Duodenal mucosa (tissue), 2 donors: ENCODE data around the gene UBE4B.

Experiments
- H3K27ac ChIP-seq: one replicate; pipeline ENCODE4 v1.7.0; 2013; ENCODE audit warnings: low read depth, low read length
- H3K27me3 ChIP-seq, 2 donors: one replicate each; pipeline ENCODE4 v1.7.0; 2013; ENCODE audit warnings: low read length in 2 of 2, control low read depth in 1 of 2; ENCODE audit not compliant: insufficient read depth in 2 of 2, control insufficient read depth in 1 of 2
- H3K36me3 ChIP-seq, 2 donors: one replicate each; pipeline ENCODE4 v1.7.0; 2013; ENCODE audit warnings: low read length in 2 of 2, control low read depth in 1 of 2; ENCODE audit not compliant: insufficient read depth in 2 of 2, control insufficient read depth in 1 of 2
- H3K4me1 ChIP-seq, 2 donors: one replicate each; pipeline ENCODE4 v1.7.0; 2013; ENCODE audit warnings: low read length in 2 of 2, control low read depth in 1 of 2; ENCODE audit not compliant: insufficient read depth in 2 of 2, control insufficient read depth in 1 of 2
- H3K4me3 ChIP-seq, 2 donors: one replicate each; pipeline ENCODE4 v1.7.0; 2013; ENCODE audit warnings: low read length in 2 of 2, low read depth in 1 of 2
- H3K9ac ChIP-seq, 2 donors: one replicate each; pipeline ENCODE4 v1.7.0; 2013; ENCODE audit warnings: low read length in 2 of 2, low read depth in 1 of 2
- H3K9me3 ChIP-seq, 2 donors: one replicate each; pipeline ENCODE4 v1.7.0; 2013; ENCODE audit warnings: low read length in 2 of 2, control low read depth in 1 of 2; ENCODE audit not compliant: control insufficient read depth in 1 of 2

UBE4B gene

DNA sequence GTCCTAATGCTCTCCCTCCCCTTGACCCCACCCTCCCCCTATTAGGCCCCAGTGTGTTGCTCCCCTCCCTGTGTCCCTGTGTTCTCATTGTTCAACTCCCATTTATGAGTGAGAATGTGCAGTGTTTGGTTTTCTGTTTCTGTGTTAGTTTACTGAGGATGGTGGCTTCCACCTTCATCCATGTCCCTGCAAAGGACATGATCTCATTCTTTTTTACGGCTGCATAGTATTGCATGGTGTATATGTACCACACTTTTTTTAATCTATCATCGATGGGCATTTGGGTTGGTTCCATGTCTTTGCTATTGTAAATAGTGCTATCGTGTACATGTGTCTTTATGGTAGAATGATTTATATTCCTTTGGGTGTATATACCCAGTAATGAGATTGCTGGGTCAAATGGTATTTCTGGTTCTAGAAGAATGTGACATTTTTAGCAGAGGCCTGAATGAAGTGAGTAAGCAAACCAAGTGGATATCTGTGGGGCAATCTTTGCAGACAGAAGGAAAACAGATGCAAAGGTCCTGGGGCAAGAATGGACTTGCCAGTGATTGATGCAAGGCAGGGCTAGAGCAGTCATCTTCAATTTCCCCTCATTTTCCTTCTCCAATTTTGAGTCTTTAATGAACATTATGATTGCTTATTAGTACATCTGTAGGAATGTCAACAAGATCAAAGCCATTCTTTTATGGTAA is 50.2 kb downstream of the UBE4B start:
- H3K27ac ChIP-seq = no peak overlapping the region
- no peak overlapping the region for H3K9ac ChIP-seq
- no peaks in the 10 kb centered on the region for H3K27me3 ChIP-seq
- H3K4me3 ChIP-seq = no peak overlapping the region
- peaks cover 0 to 6% of the 10 kb centered on the region in 2 donors for H3K36me3 ChIP-seq
- H3K4me1 ChIP-seq = peaks cover 11 to 18% of the 10 kb centered on the region in 2 donors
- H3K9me3 ChIP-seq = no peaks in the 10 kb centered on the region

DNA sequence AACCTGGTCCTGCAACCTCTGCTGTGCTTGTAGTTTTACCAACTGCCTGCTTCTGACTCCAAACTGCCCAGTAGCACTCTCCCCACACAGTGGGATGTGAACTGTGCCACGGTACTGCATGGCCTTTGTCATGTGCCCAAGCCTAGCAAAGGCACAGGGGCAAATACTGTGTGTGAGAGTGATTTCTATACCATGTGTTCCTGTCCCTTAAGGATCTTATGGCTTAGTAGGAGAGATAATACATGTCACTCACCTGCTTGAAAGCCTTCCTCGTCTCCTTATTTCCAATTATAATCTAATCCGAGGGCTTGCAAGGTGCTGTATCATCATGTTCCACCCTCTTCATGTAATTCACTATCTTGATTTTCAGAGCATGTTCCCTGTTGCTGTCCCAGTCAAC is 51.3 kb downstream of the UBE4B start:
- Histone ChIP-seq H3K27me3 (no peaks in the 10 kb centered on the region), H3K4me3 (no peak overlapping the region), H3K9ac (no peak overlapping the region), H3K27ac (no peak overlapping the region), H3K36me3 (peaks cover 0 to 6% of the 10 kb centered on the region in 2 donors), H3K4me1 (peaks cover 11 to 18% of the 10 kb centered on the region in 2 donors), H3K9me3 (no peaks in the 10 kb centered on the region)

DNA sequence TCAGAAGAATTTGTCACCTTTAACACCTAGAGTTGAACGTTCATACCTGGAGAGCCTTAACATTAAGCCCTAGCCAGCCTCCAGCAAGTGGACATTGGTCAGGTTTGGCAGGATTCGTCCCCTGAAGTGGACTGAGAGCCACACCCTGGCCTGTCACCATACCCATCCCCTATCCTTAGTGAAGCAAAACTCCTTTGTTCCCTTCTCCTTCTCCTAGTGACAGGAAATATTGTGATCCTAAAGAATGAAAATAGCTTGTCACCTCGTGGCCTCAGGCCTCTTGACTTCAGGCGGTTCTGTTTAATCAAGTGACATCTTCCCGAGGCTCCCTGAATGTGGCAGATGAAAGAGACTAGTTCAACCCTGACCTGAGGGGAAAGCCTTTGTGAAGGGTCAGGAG is 52.3 kb downstream of the UBE4B start:
- H3K9me3 ChIP-seq = no peaks in the 10 kb centered on the region
- peaks cover 0 to 6% of the 10 kb centered on the region in 2 donors for H3K36me3 ChIP-seq
- H3K4me1 ChIP-seq = peaks cover 11 to 18% of the 10 kb centered on the region in 2 donors
- H3K4me3 ChIP-seq = no peak overlapping the region
- H3K27me3 ChIP-seq = no peaks in the 10 kb centered on the region
- no peak overlapping the region for H3K9ac ChIP-seq
- H3K27ac ChIP-seq = no peak overlapping the region

DNA sequence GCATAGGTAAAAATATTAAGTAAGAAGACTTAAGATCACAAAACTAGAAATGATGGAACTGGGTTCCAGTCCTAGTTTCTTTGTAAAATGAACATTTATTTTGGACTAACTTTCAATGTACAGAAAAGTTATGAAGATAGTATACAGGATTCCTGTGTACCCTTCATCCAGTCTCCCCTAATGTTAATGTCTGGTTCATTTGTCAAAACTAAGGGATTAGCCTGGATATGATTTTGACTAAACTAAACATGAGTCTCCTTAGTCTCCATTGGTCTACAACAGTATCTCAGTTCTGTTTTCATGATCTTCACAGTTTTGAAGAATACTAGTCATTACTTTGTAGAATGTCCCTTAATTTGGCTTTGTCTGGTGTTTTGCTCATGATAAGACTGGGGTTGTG is 54.5 kb downstream of the UBE4B start:
- H3K4me1 ChIP-seq = peaks cover 11 to 18% of the 10 kb centered on the region in 2 donors
- H3K27ac ChIP-seq = no peak overlapping the region
- H3K4me3 ChIP-seq = no peak overlapping the region
- H3K9me3 ChIP-seq = no peaks in the 10 kb centered on the region
- H3K27me3 ChIP-seq = no peaks in the 10 kb centered on the region
- H3K9ac ChIP-seq = no peak overlapping the region
- peaks cover 0 to 6% of the 10 kb centered on the region in 2 donors for H3K36me3 ChIP-seq

DNA sequence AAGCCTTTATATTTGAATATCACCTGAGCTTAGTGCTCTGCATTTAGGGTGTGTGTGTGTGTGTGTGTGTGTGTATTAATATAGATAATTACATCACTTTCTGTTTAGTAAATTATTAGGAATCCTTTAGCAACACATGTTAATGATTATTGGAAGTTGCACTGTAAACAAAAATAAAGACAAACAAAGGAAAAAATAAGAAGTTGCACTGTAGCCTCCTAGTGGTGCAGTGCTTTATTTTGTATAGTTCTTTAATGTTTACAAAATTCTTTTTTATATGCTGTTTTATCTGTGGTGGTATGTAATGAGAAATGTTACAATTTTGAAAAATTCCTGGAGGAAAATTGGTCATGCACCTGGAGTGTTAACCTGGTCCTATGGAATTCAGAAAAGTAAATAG is 69.2 kb downstream of the UBE4B start:
- Histone ChIP-seq H3K9ac (no peak overlapping the region), H3K9me3 (no peaks in the 10 kb centered on the region), H3K4me1 (peaks cover 24 to 26% of the 10 kb centered on the region in 2 donors), H3K27me3 (no peaks in the 10 kb centered on the region), H3K36me3 (peaks cover 0 to 41% of the 10 kb centered on the region in 2 donors), H3K27ac (no peak overlapping the region), H3K4me3 (no peak overlapping the region)

DNA sequence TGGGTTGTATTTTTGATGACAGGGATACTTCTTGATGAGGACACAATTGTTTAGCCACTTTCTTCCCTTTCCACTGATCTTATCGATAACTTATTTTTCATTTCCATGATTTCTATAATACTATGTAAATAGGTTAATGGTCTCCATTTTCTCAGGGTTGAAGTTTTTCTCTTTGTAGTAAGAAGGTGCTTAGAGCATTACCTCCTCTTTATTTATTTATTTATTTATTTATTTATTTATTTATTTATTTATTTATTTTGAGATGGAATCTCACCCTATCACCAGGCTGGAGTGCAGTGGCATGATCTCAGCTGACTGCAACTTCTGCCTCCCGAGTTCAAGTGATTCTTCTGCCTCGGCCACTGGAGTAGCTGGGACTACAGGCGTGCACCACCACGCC is 70.4 kb downstream of the UBE4B start:
- no peak overlapping the region for H3K27ac ChIP-seq
- no peaks in the 10 kb centered on the region for H3K27me3 ChIP-seq
- no peak overlapping the region for H3K9ac ChIP-seq
- no peaks in the 10 kb centered on the region for H3K9me3 ChIP-seq
- no peak overlapping the region for H3K4me3 ChIP-seq
- peaks cover 0 to 41% of the 10 kb centered on the region in 2 donors for H3K36me3 ChIP-seq
- H3K4me1 ChIP-seq = peaks cover 24 to 26% of the 10 kb centered on the region in 2 donors

DNA sequence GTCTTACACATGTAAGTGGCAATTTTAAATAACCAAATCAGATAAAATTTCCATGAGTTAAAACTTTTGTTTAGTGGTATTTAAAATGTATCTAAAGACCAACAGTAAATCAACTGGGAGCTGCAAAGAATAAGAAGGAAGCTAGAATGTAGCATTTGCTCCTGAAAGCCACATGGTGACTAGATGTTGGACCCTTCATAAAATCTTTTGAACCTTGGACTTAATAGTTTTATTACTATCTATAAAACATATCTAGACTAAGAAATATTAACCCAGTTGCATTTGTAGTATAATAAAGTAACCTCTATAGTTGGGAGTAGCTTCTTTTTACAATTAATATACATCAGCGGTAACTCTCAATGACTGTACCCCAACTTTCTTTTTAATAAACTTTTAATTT is 72.1 kb downstream of the UBE4B start:
- no peak overlapping the region for H3K27ac ChIP-seq
- no peak overlapping the region for H3K9ac ChIP-seq
- no peaks in the 10 kb centered on the region for H3K9me3 ChIP-seq
- H3K4me1 ChIP-seq = peaks cover 24 to 26% of the 10 kb centered on the region in 2 donors
- H3K4me3 ChIP-seq = peak overlapping the region; percentile 19 to 51
- peaks cover 0 to 43% of the 10 kb centered on the region in 2 donors for H3K36me3 ChIP-seq
- no peaks in the 10 kb centered on the region for H3K27me3 ChIP-seq

DNA sequence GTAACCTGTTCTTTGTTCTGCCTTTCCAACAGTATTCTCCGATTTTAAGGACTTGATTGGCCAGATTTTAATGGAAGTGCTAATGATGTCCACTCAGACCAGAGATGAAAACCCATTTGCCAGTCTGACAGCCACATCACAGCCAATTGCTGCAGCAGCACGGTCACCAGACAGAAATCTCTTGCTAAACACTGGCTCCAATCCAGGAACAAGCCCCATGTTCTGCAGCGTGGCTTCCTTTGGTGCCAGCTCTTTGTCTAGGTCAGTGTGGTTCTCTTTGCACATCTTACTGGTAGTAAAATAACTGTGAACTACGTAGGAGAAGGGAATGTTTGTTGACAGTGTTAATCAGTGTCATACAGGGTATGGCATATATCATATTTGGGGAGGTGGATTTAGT is 72.7 kb downstream of the UBE4B start:
- Histone ChIP-seq H3K4me3 (peak overlapping the region; percentile 19 to 51), H3K9ac (no peak overlapping the region), H3K9me3 (no peaks in the 10 kb centered on the region), H3K4me1 (peaks cover 24 to 26% of the 10 kb centered on the region in 2 donors), H3K27ac (peak overlapping the region; percentile 6), H3K27me3 (no peaks in the 10 kb centered on the region), H3K36me3 (peaks cover 1 to 43% of the 10 kb centered on the region in 2 donors)

DNA sequence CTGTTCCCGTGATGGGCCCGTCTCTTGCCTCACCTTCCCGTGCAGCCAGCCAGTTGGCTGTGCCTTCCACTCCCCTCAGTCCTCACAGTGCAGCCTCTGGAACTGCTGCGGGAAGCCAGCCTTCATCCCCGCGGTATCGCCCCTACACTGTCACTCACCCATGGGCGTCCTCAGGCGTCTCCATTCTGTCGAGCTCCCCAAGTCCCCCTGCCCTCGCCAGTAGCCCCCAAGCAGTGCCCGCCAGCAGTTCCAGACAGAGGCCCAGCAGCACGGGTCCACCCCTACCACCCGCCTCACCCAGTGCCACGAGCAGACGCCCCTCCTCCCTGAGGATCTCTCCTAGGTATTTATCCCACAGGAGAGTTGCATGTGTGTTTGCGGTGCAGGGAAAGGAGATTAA is 73.5 kb downstream of the UBE4B start:
- Histone ChIP-seq H3K9ac (peak overlapping the region in 1 of 2 donors; percentile 45), H3K4me1 (peaks cover 24 to 26% of the 10 kb centered on the region in 2 donors), H3K36me3 (peaks cover 4 to 47% of the 10 kb centered on the region in 2 donors), H3K9me3 (no peaks in the 10 kb centered on the region), H3K4me3 (peak overlapping the region in 1 of 2 donors; percentile 29), H3K27ac (no peak overlapping the region), H3K27me3 (no peaks in the 10 kb centered on the region)

DNA sequence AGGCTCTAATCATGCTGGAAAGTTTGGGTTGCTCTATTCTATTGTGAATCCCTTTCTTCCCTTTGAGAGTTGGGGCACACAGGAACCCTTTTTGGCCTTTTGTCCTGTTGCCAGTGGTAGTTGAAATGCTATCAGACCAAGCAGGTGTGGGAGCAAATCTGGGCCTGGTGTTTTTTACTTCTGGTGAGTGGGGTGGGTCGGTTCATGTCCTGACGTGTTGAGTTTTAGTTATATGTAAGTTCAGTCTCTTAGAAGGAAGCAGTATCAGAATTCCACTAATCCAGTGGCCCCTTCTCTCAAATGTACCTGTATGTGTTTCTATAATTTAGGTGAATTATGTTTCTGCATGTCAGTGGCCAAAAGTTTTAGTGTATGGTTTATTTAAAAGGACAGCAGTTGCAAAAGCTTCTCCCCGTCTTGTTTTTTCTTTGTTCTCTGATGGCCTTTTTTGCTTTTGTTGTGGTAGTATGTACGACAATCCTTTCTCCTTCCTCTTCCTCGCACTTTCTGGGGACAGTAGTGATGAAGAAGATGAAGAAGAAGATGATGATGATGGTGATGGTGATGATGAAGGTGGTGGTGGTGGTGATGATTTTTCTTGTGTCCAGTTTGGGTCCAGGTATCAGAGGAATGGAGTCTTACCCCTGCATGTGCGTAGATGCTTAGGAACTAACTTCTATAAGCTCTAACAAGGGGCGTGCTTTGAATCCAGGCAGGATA is 74.2 kb downstream of the UBE4B start:
- H3K27ac ChIP-seq = no peak overlapping the region
- H3K36me3 ChIP-seq = peaks cover 4 to 46% of the 10 kb centered on the region in 2 donors
- H3K4me3 ChIP-seq = peak overlapping the region in 1 of 2 donors; percentile 29

More for the DNA sequence above, 74.2 kb downstream of the UBE4B start:
- H3K27me3 ChIP-seq = no peaks in the 10 kb centered on the region
- H3K4me1 ChIP-seq = peaks cover 24 to 26% of the 10 kb centered on the region in 2 donors
- H3K9me3 ChIP-seq = no peaks in the 10 kb centered on the region
- H3K9ac ChIP-seq = peak overlapping the region in 1 of 2 donors; percentile 45
